ENCODE results near the gene SLC36A1. TPM values are rescaled to one million over a fixed set of nuclear protein-coding genes. Genes with fewer than 3 reads are reported as not detected.

Gene SLC36A1
- total RNA-seq, 1 experiment from 2014 or later: 7.4 TPM

DNA sequence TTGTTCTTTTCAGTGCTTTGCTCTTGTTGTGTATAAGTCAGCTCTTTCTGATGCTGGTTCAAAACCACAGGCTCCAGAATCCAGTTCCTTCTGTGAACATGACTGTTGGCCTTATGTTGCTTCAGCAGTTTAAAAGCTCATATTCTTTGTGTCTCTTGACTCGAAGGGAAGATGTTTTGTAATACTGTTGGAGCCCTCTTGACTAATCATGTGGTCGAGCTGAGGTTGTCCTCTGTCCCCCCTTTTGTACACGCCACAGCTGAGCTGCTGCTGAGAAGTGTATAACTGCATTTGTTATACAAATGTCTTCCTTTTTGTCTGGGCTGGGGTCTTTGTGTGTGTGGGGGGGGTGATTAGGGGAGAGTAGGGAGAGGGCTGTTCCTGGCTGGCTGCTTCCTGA is 35.8 kb downstream of the SLC36A1 start:
- Histone ChIP-seq H3K79me2 (ENCODE audit: insufficient read depth, low read length) (no peaks in the 10 kb centered on the region), H3K27ac (ENCODE audit: low read depth, low read length) (no peak overlapping the region), H3K36me3 (ENCODE audit: control insufficient read depth in 1 of 2, insufficient read depth in 2 of 2, low read length in 2 of 2) (no peaks in the 10 kb centered on the region), H3K4me3 (replicated peaks in 1 of 2; ENCODE audit: low read depth in 1 of 2, low read length in 2 of 2) (no peak overlapping the region), H3K9me2 (ENCODE audit: insufficient read depth) (no peaks in the 10 kb centered on the region), H2AFZ (ENCODE audit: low read depth, low read length, poor library complexity, severe bottlenecking) (no peak overlapping the region), H4K20me1 (ENCODE audit: insufficient read depth) (no peaks in the 10 kb centered on the region), H3K9me3 (ENCODE audit: control insufficient read depth in 1 of 2, insufficient read depth in 1 of 2, low read depth in 1 of 2, low read length in 2 of 2) (no peaks in the 10 kb centered on the region), H3K27me3 (ENCODE audit: insufficient read depth, low read length) (no peaks in the 10 kb centered on the region), H3K4me1 (ENCODE audit: control insufficient read depth in 1 of 2, insufficient read depth in 2 of 2, low read length in 2 of 2) (no peaks in the 10 kb centered on the region), H3K4me2 (ENCODE audit: low read length) (no peak overlapping the region), H3K9ac (ENCODE audit: low read length) (no peak overlapping the region)
- CTCF ChIA-PET: no interaction called here
- RAD21 ChIA-PET (ENCODE audit: low non-redundant PET in 1 of 2, low total read pairs in 2 of 2, uncharacterized antibody in 2 of 2, unreplicated experiment in 2 of 2): no interaction called here
- POLR2A ChIA-PET: no interaction called here
- BruUV-seq (replicated peaks): no TSS peak
- no peak for TF ChIP-seq YY1 (IDR thresholded peaks at IDR 0.05; ENCODE audit: extremely low read depth, insufficient replicate concordance, low read depth, low read length)
- no peak for TF ChIP-seq EZH2phosphoT487 (IDR thresholded peaks at IDR 0.05; ENCODE audit: borderline replicate concordance)
- TF ChIP-seq CBX3 (IDR thresholded peaks at IDR 0.05; ENCODE audit: low read depth): no peak
- no peak for TF ChIP-seq ZBTB33 (IDR thresholded peaks at IDR 0.05; ENCODE audit: extremely low read depth, insufficient replicate concordance, low read length)
- TF ChIP-seq ELF1 (IDR thresholded peaks at IDR 0.05; ENCODE audit: borderline replicate concordance, low read depth): no peak
- TF ChIP-seq, protein P1, sequence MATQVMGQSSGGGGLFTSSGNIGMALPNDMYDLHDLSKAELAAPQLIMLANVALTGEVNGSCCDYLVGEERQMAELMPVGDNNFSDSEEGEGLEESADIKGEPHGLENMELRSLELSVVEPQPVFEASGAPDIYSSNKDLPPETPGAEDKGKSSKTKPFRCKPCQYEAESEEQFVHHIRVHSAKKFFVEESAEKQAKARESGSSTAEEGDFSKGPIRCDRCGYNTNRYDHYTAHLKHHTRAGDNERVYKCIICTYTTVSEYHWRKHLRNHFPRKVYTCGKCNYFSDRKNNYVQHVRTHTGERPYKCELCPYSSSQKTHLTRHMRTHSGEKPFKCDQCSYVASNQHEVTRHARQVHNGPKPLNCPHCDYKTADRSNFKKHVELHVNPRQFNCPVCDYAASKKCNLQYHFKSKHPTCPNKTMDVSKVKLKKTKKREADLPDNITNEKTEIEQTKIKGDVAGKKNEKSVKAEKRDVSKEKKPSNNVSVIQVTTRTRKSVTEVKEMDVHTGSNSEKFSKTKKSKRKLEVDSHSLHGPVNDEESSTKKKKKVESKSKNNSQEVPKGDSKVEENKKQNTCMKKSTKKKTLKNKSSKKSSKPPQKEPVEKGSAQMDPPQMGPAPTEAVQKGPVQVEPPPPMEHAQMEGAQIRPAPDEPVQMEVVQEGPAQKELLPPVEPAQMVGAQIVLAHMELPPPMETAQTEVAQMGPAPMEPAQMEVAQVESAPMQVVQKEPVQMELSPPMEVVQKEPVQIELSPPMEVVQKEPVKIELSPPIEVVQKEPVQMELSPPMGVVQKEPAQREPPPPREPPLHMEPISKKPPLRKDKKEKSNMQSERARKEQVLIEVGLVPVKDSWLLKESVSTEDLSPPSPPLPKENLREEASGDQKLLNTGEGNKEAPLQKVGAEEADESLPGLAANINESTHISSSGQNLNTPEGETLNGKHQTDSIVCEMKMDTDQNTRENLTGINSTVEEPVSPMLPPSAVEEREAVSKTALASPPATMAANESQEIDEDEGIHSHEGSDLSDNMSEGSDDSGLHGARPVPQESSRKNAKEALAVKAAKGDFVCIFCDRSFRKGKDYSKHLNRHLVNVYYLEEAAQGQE (IDR thresholded peaks at IDR 0.05; ENCODE audit: low read depth): no peak
- TF ChIP-seq RAD21 (IDR thresholded peaks at IDR 0.05; ENCODE audit: low read depth): no peak
- TF ChIP-seq ZNF274 (IDR thresholded peaks at IDR 0.05; ENCODE audit: low read depth, low read length): no peak
- TF ChIP-seq, protein P2, sequence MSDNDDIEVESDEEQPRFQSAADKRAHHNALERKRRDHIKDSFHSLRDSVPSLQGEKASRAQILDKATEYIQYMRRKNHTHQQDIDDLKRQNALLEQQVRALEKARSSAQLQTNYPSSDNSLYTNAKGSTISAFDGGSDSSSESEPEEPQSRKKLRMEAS (IDR thresholded peaks at IDR 0.05): no peak
- TF ChIP-seq, protein P3, sequence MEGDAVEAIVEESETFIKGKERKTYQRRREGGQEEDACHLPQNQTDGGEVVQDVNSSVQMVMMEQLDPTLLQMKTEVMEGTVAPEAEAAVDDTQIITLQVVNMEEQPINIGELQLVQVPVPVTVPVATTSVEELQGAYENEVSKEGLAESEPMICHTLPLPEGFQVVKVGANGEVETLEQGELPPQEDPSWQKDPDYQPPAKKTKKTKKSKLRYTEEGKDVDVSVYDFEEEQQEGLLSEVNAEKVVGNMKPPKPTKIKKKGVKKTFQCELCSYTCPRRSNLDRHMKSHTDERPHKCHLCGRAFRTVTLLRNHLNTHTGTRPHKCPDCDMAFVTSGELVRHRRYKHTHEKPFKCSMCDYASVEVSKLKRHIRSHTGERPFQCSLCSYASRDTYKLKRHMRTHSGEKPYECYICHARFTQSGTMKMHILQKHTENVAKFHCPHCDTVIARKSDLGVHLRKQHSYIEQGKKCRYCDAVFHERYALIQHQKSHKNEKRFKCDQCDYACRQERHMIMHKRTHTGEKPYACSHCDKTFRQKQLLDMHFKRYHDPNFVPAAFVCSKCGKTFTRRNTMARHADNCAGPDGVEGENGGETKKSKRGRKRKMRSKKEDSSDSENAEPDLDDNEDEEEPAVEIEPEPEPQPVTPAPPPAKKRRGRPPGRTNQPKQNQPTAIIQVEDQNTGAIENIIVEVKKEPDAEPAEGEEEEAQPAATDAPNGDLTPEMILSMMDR (IDR thresholded peaks at IDR 0.05 in 2 of 3, conservative IDR thresholded peaks at IDR 0.05 in 1 of 3; ENCODE audit: borderline replicate concordance in 1 of 3, insufficient read depth in 1 of 3, low read depth in 2 of 3, low read length in 2 of 3): no peak
- no peak for TF ChIP-seq SIN3A (IDR thresholded peaks at IDR 0.05; ENCODE audit: low read depth)
- TF ChIP-seq ZFX (IDR thresholded peaks at IDR 0.05): no peak
- TF ChIP-seq JUND (IDR thresholded peaks at IDR 0.05): no peak
- no peak for TF ChIP-seq TCF7L2 (IDR thresholded peaks at IDR 0.05; ENCODE audit: borderline replicate concordance, extremely low read depth, insufficient read depth, insufficient read length)
- TF ChIP-seq EGR1 (IDR thresholded peaks at IDR 0.05; ENCODE audit: low read depth): no peak
- TF ChIP-seq SP1 (IDR thresholded peaks at IDR 0.05; ENCODE audit: low read depth): no peak
- DNase-seq (ENCODE audit: low read depth, low spot score) (no peak), ATAC-seq (no peak)
- intact Hi-C loops (cut with micrococcal nuclease): no loop called here

Measured in HCT116 (cell line).